IgD-negative memory B cell (primary cell): Measurements from ENCODE around the gene MYL6B. TPM values are rescaled to one million over a fixed set of nuclear protein-coding genes. Genes with fewer than 3 reads are reported as not detected.

Source experiments
- H3K27ac Mint-ChIP-seq, 3 donors: one replicate each; pipeline ENCODE4 v1.8.0; 2020 to 2022; ENCODE audit warnings: mild to moderate bottlenecking in 3 of 3, mixed read lengths in 3 of 3, moderate library complexity in 1 of 3
- H3K27me3 Mint-ChIP-seq: one replicate; pipeline ENCODE4 v1.8.0; 2021; ENCODE audit warnings: mixed read lengths
- H3K36me3 Mint-ChIP-seq: one replicate; pipeline ENCODE4 v1.8.0; 2020; ENCODE audit warnings: mild to moderate bottlenecking, mixed read lengths
- H3K4me1 Mint-ChIP-seq, 3 donors: one replicate each; pipeline ENCODE4 v1.8.0; 2020 to 2022; ENCODE audit warnings: mixed read lengths in 3 of 3, mild to moderate bottlenecking in 1 of 3
- H3K4me3 Mint-ChIP-seq, 4 donors: one replicate each; pipeline ENCODE4 v1.8.0; 2020 to 2022; ENCODE audit warnings: mild to moderate bottlenecking in 4 of 4, mixed read lengths in 4 of 4, moderate library complexity in 3 of 4
- H3K9me3 Mint-ChIP-seq, 3 donors: one replicate each; pipeline ENCODE4 v1.8.0; 2020 to 2021; ENCODE audit warnings: mixed read lengths in 3 of 3, mild to moderate bottlenecking in 1 of 3
- polyA plus RNA-seq: library from polyadenylated mRNA; unstranded; fragments of 300-500 nt; fragmentation: Illumina TruSeq; gene quantifications from one replicate; pipeline ENCODE4 v1.2.3, GENCODE V29; 2021

Gene MYL6B
- polyA plus RNA-seq, 1 donor from 2014 or later: 25.2 TPM

DNA sequence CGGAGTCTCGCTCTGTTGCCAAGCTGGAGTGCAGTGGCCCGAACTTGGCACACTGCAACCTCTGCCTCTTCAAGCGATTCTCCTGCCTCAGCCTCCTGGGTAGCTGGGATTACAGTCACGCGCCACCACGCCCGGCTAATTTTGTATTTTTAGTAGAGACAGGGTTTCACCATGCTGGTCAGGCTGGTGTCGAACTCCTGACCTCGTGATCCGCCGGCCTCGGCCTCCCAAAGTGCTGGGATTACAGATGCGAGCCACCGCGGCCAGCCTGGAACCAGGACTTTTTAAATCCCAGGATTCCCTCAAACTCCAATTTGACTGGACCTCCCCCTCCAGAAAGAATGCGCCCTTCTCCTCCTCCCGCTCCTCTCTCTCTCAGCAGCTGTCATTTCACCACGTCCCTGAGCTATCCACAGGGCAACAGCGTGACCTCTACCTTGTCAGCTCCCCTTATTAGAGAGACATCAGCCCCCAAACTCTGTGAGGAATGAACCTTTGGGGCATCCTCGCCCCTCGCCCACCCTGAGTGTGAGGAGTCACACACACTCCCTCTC, 22.4 kb upstream of the MYL6B start:
- peaks cover 2% of the 10 kb centered on the region for H3K27me3 Mint-ChIP-seq
- H3K27ac Mint-ChIP-seq: peak overlapping the region; percentile 92 to 95 (median 94)
- H3K9me3 Mint-ChIP-seq: no peaks in the 10 kb centered on the region
- H3K36me3 Mint-ChIP-seq: peaks cover 9% of the 10 kb centered on the region
- peak overlapping the region; percentile 93 to 99 (median 98) for H3K4me3 Mint-ChIP-seq
- H3K4me1 Mint-ChIP-seq: peaks cover 32 to 36% (median 33%) of the 10 kb centered on the region in 3 donors

DNA sequence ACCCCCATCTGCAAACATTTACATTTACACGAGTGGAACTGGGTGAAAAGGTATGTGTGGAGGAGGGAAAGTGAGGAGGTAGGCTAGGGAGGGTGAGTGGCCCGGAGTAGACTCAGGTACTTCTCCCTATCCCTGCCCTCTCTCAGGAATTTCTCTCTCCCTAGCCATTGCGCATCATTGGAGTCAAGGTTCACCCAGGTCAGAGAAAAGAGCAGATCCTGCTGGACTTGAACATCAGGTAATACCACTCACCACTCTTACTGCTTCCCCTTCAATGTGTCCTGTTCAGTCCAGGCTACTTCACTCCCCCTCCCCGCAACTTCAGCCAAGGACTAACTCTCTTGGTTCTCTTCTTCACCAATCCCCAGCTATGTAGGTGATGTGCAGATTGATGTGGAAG, 21.5 kb upstream of the MYL6B start:
- H3K27ac Mint-ChIP-seq: peak overlapping the region; percentile 18 to 95 (median 92)
- H3K9me3 Mint-ChIP-seq: no peaks in the 10 kb centered on the region
- peaks cover 32 to 35% (median 32%) of the 10 kb centered on the region in 3 donors for H3K4me1 Mint-ChIP-seq
- H3K36me3 Mint-ChIP-seq: peaks cover 9% of the 10 kb centered on the region
- peak overlapping the region in 3 of 4 donors; percentile 93 to 99 (median 98) for H3K4me3 Mint-ChIP-seq
- peaks cover 2% of the 10 kb centered on the region for H3K27me3 Mint-ChIP-seq

DNA sequence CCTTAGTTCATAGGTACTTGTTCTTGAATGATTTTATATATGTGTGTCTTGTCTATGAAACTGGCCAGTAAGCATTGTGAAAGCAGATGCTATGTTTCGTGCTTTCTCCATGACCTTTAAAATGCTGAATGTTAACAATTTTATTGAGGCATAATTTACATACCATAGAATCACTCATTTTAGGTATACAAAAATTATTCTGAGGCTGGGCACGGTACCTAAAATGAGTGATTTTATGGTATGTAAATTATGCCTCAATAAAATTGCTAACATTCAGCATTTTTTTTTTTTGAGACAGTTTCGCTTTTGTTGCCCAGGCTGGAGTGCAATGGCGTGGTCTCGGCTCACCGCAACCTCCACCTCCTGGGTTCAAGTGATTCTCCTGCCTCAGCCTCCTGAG, 17.5 kb upstream of the MYL6B start:
- no peaks in the 10 kb centered on the region for H3K27me3 Mint-ChIP-seq
- H3K4me3 Mint-ChIP-seq: no peak overlapping the region
- no peaks in the 10 kb centered on the region for H3K9me3 Mint-ChIP-seq
- peaks cover 15% of the 10 kb centered on the region for H3K36me3 Mint-ChIP-seq
- peaks cover 7 to 16% (median 11%) of the 10 kb centered on the region in 3 donors for H3K4me1 Mint-ChIP-seq
- H3K27ac Mint-ChIP-seq: peak overlapping the region in 1 of 3 donors; percentile 53

- Mint-ChIP-seq H3K27me3 (no peaks in the 10 kb centered on the region), H3K4me1 (peaks cover 0 to 2% (median 2%) of the 10 kb centered on the region in 3 donors), H3K4me3 (no peak overlapping the region), H3K36me3 (peaks cover 5% of the 10 kb centered on the region), H3K27ac (no peak overlapping the region), H3K9me3 (no peaks in the 10 kb centered on the region)
These were observed 14.4 kb upstream of the MYL6B start for GRCh38 chr12:56137853-56138571.

- Mint-ChIP-seq H3K27me3 (no peaks in the 10 kb centered on the region), H3K4me3 (no peak overlapping the region), H3K27ac (peak overlapping the region in 1 of 3 donors; percentile 89), H3K36me3 (peaks cover 13% of the 10 kb centered on the region), H3K9me3 (no peaks in the 10 kb centered on the region), H3K4me1 (peaks cover 2 to 10% (median 7%) of the 10 kb centered on the region in 3 donors)
These were observed 10.2 kb upstream of the MYL6B start for GRCh38 chr12:56141946-56142784.

DNA sequence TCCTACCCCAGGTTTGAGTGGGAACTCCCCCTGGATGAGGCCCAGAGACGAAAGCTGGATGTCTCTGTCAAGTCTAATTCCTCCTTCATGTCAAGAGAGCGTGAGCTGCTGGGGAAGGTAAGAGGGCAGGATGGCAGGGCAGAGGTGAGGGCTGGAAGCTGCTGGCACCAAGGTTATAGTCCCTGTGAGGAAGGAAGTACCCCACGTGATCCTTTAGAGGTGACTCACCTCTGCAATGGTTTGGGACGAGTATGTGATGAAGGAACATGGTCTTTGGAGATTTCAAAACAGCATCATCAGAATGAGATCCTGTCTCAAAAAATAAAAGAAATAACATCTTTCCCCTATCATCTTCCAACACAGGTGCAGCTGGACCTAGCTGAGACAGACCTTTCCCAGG, 9.2 kb upstream of the MYL6B start:
- Mint-ChIP-seq H3K9me3 (no peaks in the 10 kb centered on the region), H3K4me3 (no peak overlapping the region), H3K27ac (peak overlapping the region in 2 of 3 donors; percentile 53 to 76), H3K27me3 (no peaks in the 10 kb centered on the region), H3K4me1 (peaks cover 2 to 10% (median 7%) of the 10 kb centered on the region in 3 donors), H3K36me3 (peaks cover 13% of the 10 kb centered on the region)

DNA sequence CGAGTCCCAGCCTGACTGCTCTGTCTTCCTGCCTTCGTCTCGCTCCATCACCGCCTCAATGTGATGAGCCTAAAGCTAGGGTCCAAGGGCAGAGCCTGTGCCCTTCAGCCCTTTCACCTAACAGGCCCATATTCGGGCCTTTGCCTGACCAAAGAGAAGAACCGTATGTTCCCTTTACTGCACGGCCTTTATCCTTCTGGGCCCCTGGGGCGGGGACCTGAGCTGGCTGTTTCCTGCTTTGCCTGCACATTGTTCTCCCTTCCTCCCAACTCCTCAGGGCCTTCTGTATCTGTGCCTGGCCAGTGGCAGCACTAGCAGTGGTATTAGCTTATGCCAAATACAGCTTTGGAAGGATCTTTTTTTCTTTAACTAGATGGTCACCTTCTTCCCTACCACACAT, 8.5 kb upstream of the MYL6B start:
- Mint-ChIP-seq H3K27me3 (no peaks in the 10 kb centered on the region), H3K4me1 (peaks cover under 1 to 10% (median 7%) of the 10 kb centered on the region in 3 donors), H3K4me3 (no peak overlapping the region), H3K9me3 (no peaks in the 10 kb centered on the region), H3K36me3 (peaks cover 10% of the 10 kb centered on the region), H3K27ac (peak overlapping the region in 2 of 3 donors; percentile 53 to 76)

DNA sequence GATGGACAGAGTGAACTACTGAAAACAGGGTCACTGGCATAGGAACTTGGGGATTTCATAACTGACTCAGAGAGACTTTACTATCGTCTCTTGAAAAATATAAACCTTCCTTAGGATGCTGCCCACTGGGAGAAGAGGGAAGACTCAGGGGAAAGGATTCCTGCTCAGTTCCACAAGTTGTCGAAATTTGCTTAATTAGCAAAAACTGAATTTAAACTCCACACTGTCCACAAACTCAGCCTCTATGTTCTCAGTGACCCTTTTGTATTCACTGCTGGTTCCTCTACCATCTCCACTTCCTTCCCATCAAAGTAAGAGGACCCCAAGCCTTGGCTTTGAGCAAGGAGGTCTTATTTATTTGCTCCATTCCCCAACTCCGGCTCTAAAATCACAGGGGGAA, 7.2 kb upstream of the MYL6B start:
- Mint-ChIP-seq H3K9me3 (no peaks in the 10 kb centered on the region), H3K36me3 (peaks cover 7% of the 10 kb centered on the region), H3K27me3 (no peaks in the 10 kb centered on the region)

GRCh38 chr12:56146492-56147460, 5.6 kb upstream of the MYL6B start:
- Mint-ChIP-seq H3K36me3 (peaks cover 7% of the 10 kb centered on the region), H3K27me3 (no peaks in the 10 kb centered on the region), H3K9me3 (no peaks in the 10 kb centered on the region)

More for the DNA sequence above, 7.2 kb upstream of the MYL6B start:
- Mint-ChIP-seq H3K27ac (no peak overlapping the region), H3K4me1 (peaks cover 0 to 10% (median 7%) of the 10 kb centered on the region in 3 donors), H3K4me3 (peak overlapping the region in 1 of 4 donors; percentile 55)

DNA sequence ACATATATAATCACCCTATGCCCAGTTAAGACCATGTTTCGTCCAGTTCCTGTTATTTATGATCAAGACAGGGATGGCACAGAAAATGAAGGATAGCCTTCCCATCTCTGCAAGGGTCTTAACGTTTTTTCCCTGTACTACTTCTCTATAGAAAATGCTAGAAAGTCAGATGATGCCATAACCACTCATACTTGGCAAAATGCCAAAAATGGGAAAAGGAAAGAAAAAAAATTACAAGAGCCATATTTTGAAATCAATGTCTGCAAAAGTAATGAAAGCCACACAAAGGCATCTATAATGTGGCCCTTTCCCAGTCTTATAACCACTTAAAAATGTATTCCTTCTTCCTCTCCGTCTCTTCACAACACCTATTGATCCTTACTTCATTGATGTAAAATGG, 1.8 kb upstream of the MYL6B start:
- H3K4me3 Mint-ChIP-seq: peak overlapping the region in 2 of 4 donors; percentile 41 to 87
- peak overlapping the region; percentile 67 to 87 (median 86) for H3K27ac Mint-ChIP-seq
- peaks cover 9 to 25% (median 14%) of the 10 kb centered on the region in 3 donors for H3K4me1 Mint-ChIP-seq
- H3K27me3 Mint-ChIP-seq: no peaks in the 10 kb centered on the region
- no peaks in the 10 kb centered on the region for H3K9me3 Mint-ChIP-seq
- H3K36me3 Mint-ChIP-seq: no peaks in the 10 kb centered on the region

More at GRCh38 chr12:56146492-56147460, 5.6 kb upstream of the MYL6B start:
- H3K27ac Mint-ChIP-seq: no peak overlapping the region
- peaks cover 7 to 19% (median 12%) of the 10 kb centered on the region in 3 donors for H3K4me1 Mint-ChIP-seq
- peak overlapping the region in 1 of 4 donors; percentile 55 for H3K4me3 Mint-ChIP-seq

- H3K27ac Mint-ChIP-seq: peak overlapping the region; percentile 87 to 96 (median 91)
- peaks cover 9 to 26% (median 14%) of the 10 kb centered on the region in 3 donors for H3K4me1 Mint-ChIP-seq
- H3K36me3 Mint-ChIP-seq: no peaks in the 10 kb centered on the region
- H3K9me3 Mint-ChIP-seq: no peaks in the 10 kb centered on the region
- no peaks in the 10 kb centered on the region for H3K27me3 Mint-ChIP-seq
- H3K4me3 Mint-ChIP-seq: peak overlapping the region; percentile 87 to 97 (median 94)
These were observed 685 bp upstream of the MYL6B start for GRCh38 chr12:56151672-56152131.

DNA sequence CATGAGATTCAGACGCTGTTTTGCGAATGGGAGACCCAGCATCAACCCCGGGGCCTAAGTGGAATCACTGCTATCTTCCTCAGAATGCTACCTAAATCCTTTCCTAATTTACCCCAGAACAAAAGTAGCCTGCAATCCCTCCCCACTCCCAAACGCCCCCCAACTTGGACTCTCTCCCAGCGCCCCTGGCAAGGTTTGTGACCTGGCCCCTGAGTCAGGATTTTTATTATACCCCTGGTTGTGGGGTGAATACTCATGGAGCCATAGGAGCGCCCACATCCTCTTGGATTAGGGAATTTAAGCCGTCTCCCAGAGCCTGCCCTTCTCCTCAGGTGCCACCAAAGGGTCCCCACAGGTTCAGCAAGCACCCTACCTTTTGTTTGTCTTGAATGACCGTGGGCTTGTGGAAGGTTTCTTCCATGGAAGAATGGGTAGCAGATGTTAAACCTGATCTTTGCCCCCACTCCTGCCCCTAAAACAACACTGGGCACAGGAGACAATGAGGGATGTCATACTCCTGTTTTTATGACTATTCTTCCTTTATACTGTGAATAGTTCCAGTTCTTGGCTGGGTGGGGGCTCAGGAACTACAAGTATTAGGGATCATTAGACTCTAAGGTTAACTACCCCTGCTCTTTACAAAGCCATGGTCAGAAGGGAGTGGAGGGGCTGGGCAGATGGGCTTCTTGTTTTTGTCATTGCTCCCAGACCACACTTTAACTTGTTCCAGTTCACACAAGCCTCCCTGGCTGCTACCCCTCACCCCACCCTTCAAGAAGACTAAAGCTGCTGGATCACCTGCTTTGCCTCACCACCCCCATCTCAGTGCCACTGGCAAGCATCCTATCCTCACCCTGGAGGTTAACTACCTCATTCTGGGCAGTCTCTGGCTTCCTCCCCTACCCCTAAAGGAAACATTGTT, 630 bp downstream of the MYL6B start:
- Mint-ChIP-seq H3K36me3 (no peaks in the 10 kb centered on the region), H3K27ac (peak overlapping the region in 2 of 3 donors; percentile 87 to 91), H3K27me3 (no peaks in the 10 kb centered on the region), H3K4me1 (peaks cover 9 to 28% (median 15%) of the 10 kb centered on the region in 3 donors), H3K4me3 (peak overlapping the region; percentile 87 to 97 (median 94)), H3K9me3 (no peaks in the 10 kb centered on the region)

DNA sequence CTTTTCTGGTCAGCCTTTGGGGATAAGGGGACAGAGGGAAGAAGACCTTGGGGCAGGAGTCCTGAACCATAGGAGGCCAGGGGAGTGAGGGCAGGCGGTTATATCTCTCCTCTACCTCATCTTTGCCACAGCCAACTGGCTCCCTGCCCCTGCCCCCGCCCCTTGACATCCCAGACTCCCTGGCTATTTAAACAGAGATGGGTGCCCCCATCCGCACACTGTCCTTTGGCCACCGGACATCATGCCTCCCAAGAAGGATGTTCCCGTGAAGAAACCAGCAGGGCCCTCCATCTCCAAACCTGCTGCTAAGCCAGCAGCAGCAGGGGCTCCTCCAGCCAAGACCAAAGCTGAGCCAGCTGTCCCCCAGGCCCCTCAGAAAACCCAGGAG, 1.3 kb downstream of the MYL6B start:
- Mint-ChIP-seq H3K4me3 (peak overlapping the region in 3 of 4 donors; percentile 30 to 97 (median 87)), H3K27me3 (no peaks in the 10 kb centered on the region), H3K36me3 (no peaks in the 10 kb centered on the region), H3K9me3 (no peaks in the 10 kb centered on the region), H3K27ac (peak overlapping the region in 1 of 3 donors; percentile 12), H3K4me1 (peaks cover 9 to 29% (median 15%) of the 10 kb centered on the region in 3 donors)
